GM21390 (cell line): ENCODE data around the gene TLR10.
"Not testable (repeated sequence)": the region's sequence is repeated elsewhere in the genome, so short reads cannot be mapped to it uniquely, and the experiment has no call there.

ENCODE experiments used
- ATAC-seq: cut with Tn5 transposase; IDR thresholded peaks from one replicate; pipeline ENCODE4 v1.9.1; 2021; ENCODE audit not compliant: unreplicated experiment

Gene TLR10, protein sequence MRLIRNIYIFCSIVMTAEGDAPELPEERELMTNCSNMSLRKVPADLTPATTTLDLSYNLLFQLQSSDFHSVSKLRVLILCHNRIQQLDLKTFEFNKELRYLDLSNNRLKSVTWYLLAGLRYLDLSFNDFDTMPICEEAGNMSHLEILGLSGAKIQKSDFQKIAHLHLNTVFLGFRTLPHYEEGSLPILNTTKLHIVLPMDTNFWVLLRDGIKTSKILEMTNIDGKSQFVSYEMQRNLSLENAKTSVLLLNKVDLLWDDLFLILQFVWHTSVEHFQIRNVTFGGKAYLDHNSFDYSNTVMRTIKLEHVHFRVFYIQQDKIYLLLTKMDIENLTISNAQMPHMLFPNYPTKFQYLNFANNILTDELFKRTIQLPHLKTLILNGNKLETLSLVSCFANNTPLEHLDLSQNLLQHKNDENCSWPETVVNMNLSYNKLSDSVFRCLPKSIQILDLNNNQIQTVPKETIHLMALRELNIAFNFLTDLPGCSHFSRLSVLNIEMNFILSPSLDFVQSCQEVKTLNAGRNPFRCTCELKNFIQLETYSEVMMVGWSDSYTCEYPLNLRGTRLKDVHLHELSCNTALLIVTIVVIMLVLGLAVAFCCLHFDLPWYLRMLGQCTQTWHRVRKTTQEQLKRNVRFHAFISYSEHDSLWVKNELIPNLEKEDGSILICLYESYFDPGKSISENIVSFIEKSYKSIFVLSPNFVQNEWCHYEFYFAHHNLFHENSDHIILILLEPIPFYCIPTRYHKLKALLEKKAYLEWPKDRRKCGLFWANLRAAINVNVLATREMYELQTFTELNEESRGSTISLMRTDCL

DNA sequence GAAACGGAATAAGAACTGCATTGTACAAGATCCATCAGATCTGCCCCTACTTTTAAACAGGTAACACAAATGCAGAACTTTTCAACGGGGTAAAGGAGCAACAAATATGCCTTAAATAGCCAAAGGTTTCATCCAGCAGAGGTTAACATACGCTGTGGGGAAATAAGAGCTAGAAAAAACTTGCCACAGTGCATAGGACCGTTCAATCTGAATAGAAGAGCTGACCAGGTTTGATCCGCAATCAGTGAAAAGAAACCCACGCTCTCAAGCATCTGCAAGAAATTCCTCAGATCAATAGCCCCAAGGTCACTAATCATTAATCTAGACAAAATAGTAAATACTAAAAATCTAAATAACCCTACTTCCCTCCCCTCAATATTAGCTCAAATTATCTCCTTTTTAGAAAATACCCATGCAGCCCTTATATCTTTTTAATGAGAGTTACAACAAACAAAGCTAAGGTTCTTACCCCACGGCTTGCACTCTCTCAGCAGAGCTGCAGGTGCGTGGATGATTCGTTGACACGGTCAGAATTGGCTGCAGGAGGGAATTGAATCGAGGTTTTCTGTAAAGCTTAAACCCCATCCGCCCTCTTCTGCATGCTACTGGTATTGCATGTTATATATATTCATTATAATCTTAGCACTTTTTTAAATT, at the start of gene TLR10:
Gene TLR10, minus strand, starts transcription at position 539 of the 657 bp plus-strand sequence. CDS start 7,400 bp downstream, outside the sequence.
- peak; percentile 63 for ATAC-seq

DNA sequence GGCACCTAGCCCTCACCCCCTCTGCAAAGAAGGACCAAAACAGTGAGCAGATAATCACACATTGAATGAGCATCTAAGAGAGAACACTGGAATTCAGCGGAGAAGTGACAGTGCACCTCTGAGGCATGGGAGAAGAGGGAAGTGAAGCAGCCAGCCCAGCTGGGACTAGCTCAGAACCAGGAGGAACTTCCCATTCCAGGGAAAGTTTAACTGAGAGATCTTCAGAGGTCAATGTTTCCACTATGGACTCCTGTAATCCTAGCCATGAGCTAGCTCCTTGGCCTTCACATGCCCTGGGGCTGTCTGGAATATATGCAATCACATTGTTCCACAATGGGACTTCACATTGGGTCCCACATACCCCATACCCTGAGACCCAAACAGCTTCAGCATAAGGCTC, 49.4 kb upstream of the TLR10 start:
- no peak for ATAC-seq

DNA sequence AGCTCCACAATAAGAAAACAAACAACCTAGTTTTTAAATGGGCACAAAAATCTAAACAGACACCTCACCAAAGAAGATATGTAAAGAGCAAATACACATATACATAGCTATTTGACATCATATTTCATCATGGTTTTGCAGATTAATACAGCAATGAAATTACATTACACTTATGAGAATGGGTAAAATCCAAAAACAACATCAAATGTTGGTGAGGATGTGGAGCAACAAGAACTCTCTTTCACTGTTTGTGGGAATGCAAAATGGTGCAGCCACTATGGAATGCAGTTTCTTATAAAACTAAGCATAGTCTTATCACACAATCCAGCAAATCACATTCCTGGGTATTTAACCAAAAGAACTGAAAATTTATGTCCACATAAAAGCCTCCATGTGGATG, 48.9 kb upstream of the TLR10 start:
- no peak for ATAC-seq

DNA sequence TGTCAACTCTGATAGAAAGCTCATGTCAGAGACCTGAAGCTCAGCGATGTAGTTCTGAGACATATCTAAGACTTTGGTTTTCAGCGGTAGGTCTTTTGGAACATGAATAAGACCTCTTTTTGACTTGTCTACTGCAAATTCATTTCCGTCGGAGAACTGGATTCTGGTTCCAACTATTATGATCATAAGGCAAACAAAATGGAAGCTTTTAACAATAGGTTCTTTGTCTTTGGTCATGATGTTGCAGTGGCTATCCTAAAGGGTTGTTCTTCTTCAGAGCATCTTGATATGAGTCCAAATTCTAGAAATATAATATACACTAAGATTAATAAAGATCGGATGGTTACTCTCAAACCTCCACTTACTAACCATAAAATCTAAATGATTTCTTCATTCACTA, 46.4 kb upstream of the TLR10 start:
- ATAC-seq, result no peak

DNA sequence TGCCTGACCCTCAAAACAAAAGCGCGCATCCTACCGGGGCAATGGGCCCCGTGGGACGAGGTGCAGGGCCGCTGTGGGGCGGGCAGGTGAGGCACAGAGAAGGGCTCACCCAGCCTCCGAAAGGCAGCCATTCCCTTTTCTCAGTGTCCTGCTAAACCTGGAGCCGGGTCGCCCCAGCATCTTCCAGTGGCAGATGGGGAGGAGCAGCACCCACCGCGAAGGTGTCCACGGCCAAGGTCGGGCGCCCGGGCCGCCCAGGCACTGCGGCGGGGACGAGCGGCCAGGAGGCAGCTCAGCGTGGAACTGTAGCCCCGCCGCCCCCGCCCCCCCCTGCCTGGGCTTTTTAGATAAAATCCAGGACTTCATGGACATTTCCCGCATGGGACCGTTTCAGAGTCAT, 41.0 kb upstream of the TLR10 start:
- ATAC-seq, result no peak

DNA sequence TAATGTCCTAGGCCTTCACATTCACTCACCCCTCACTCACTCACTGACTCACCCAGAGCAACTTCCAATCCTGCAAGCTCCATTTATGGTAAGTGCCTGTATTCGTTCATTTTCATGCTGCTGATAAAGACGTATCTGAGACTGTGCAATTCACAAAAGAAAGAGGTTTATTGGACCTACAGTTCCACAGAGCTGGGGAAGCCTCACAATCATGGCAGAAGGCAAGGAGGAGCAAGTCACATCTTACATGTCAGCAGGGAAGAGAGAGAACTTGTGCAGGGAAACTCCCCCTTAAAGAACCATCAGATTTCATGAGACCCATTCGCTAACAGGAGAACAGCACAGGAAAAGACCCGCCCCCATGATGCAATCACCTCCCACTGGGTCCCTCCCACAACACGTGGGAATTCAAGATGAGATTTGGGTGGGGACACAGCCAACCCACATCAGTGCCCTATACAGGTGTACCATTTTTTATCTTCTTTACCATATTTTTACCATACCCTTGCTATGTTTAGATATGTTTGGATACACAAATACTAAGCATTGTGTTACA, 40.0 kb upstream of the TLR10 start:
- no peak for ATAC-seq

DNA sequence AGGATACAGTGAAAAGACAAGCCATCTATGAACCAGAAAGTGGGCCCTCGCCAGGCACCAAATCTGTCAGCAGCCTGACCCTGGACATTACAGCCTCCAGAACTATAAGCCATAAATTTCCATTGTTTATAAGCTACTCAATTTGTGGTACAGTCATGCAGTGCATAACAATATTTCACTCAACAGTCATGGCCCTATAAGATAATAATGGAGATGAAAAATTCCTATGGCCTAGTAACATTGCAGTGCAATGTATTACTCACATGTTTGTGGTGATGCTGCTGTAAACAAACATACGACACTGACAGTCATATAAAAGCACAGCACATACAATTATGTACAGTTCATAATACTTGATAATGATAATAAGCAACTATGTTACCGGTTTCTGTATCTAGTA, 38.9 kb upstream of the TLR10 start:
- ATAC-seq, result no peak

DNA sequence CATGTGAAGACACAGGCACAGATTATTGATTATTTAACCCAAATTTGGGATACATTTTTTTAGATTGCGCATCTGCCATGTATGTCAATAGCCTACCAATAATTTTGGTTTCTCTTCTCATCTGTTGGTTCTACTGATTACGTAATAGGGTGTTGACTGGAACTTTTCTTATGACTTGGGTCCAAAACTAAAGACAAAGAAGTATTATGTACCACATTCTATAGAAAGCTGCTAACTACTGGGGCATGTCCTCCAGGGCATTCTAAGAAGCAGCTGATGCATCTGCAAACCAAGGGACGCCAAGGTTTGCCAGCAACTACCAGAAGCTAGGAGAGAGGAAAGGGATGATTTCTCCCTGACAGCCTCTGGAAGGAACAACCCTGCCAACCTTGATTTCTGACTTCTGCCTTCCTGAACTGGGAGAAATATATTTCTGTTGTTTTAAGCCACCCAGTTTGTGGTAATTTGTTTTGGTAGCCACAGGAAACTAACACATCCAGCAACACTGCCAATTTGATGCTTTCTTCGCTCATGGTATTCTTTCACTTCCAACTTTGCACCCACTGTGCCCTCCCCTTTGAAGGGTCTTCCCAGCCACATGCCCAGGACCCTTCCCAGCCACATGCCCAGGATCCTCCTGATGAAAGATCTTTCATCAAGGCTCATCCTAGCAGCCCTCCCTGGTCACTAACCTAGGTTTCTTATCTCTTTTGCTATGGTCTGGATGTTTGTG, 37.7 kb upstream of the TLR10 start:
- peak; percentile 39 for ATAC-seq

DNA sequence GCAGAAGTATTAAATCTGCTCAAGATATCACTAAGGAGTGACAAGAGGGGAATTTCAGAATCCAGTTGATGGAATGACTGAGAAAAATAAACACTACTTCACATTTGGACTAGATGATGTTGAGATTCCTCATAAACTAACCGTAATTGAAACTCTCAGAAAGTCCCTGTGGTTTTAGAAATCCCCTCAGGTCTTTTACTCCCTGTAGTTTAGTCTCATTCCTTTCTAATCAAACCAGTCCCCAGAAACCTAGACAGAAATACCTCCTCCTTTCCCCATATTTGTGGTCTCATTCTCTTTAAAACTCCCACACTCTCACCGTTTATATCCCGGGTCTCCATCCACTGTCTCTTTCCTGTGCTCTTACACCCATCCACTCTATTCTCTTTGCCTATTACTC, 36.8 kb upstream of the TLR10 start:
- no peak for ATAC-seq

DNA sequence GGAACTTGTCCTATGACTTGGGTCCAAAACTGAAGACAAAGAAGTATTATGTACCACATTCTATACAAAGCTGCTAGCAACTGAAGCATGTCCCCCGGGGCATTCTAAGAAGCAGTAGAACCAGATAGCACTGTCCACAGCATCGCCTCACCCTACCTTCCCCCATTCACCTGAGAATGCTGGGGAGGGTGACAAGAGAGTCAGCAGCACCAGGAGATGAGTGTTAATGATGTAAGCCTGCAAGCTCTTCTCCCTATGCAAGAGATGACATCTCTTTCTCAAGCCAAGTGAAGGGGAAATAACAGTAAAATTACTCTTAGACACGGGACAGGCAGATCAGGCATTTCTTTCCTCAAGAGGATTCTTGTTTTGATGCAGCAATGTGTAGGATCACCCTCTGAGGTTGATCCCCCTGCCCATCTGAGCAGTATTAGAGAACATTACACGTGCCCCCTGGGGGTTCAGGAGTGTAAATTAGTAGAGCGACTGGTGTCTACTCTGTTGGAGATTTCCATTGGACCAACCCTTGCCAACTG, 35.7 kb upstream of the TLR10 start:
- ATAC-seq, result no peak

DNA sequence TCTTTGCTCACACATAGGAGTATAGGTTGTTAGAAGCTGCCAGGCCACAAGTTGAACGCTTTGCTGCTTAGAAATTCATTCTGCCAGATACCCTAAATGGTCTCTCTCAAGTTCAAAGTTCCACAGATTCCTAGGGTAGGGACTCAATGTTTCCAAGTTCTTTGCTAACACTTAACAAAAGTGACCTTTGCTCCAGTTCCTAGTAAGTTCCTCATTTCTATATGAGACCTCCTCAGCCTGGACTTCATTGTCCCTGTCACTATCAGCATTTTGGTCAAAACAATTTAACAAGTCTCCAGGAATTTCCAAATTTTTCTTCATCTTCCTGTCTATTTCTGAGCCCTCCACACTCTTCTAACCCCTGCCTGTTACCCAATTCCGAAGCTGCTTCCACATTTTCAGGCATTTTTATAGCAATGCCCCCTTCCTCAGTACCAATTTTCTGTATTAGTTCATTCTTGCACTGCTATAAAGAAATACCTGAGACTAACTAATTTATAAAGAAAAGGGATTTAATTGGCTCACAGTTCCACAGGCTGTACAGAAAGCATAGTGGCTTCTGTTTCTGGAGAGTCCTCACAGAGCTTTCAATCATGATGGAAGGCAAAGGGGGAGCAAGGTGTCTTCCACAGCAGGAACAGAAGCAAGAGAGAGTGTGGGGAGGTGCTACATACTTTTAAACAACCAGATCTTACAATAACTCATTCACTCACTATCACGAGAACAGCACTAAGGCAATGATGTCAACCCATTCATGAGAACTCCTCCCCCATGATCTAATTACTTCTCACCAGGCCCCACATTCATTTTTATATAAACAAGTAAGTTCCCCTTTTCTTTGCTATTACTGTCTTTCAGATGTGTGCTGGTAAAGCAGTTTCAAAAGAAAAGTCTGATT, 33.3 kb upstream of the TLR10 start:
- ATAC-seq, result no peak

DNA sequence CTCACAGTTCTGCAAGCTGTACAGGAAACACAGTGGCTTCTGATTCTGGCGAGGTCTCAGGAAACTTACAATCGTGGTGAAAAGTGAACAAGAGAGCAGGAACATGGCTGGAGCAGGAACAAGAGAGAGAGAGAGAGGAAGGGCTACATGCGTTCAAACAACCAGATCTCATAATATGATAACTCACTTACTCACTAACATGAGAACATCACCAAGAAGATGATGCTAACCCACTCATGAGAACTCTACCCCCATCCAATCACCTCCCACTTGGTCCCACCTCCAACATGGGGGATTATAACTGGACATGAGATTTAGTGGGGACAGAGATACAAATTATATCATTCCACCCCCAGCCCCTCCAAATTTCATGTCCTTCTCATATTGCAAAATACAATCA, 31.6 kb upstream of the TLR10 start:
- ATAC-seq, result no peak

DNA sequence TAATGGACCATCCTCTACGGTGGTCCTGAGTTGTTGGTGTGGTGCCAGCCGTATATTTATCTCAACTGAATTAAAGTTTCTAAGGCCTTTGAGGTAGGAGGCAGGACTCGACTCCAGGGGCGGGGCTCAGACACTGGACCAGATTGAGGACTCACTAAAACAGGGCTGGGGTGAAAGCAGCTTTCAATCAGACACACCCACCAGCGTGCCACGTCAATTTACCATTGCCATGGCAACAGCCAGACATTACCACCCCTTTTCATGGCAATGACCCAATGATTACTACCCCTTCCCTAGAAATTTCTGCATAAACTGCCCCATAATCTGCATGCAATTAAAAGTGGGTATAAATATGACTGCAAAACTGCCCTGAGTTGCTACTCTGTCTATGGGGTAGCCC, 28.5 kb upstream of the TLR10 start:
- ATAC-seq, result no peak

DNA sequence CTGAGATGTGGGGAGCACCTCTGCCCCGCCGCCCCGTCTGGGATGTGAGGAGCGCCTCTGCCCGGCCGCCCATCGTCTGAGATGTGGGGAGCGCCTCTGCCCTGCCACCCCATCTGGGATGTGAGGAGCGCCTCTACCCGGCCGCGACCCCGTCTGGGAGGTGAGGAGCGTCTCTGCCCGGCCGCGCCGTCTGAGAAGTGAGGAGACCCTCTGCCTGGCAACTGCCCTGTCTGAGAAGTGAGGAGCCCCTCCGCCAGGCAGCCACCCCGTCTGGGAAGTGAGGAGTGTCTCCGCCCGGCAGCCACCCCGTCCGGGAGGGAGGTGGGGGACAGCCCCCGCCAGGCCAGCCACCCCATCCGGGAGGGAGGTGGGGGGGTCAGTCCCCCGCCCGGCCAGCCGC, 24.7 kb upstream of the TLR10 start:
- not testable (repeated sequence) for ATAC-seq

DNA sequence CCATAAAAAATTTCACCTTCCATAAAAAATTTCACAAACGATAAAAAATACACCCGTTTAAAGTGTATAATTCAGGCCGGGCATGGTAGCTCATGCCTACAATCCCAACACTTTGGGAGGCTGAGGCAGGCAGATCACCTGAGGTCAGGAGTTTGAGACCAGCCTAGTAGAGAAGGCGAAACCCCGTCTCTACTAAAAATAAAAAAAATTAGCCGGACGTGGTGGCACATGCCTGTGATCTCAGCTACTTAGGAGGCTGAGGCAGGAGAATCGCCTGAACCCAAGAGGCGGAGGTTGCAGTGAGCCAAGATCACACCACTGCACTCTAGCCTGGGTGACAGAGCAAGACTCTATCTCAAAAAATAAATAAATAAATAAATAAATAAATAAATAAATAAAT, 23.5 kb upstream of the TLR10 start:
- ATAC-seq, result not testable (repeated sequence)

DNA sequence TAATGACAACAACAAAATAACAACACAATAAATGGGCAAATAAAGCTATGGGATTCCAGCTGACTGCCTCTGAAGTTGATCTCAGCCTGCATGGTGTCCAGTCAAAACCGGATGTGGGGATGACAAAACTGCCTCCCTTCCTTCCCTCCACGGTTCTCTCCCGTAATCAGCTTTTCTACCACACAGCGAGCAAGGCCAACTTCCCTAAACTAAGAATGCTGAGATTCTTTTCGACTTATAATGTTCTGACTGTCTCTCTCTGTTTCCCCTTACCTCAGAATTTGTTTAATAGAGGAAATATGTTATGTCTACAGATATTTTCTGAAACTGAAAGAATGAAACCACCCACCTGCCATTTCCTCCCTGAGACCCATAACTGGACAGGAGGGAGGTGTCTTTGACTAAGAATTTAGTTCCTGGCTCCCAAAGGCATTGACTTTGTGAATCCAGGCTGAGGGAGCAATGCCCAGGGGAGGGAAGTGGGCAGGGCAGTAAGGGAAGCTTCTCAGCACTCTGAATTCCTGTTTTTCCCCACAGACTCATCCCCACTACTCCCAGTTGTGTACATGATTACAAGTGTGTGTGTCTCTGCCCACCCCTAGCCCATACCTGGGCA, 22.8 kb upstream of the TLR10 start:
- peak; percentile 79 for ATAC-seq

DNA sequence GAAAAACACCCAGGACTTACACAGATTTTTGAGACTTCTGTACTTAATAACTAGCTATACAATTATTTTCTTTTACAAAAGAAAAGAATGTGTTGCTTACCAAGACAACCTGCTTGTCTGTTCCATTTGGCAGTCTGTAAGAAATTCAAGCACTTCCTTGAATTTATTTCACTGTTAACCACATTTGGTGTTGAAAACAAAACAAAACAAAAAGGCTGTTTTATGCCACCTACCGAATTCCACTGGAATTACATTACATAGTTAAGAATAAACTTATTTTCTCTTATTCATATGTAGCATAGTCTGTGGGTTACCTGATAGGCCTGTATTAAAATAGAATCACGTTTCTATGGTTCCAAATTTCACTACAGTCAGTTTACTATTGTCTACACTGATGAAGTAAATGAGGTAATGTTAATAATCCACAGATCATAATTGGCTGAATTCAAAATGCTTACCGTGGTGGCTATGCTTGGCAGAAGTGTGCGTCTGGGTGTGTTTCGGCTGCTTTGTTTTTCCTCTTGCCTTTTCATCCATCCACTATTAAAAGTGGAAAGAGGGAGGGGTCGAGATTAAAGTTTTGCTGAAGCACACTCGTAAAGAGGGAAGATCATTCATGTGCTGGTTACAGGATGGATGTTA, 22.0 kb upstream of the TLR10 start, which contains the start of gene TLR1:
Gene TLR1, minus strand, starts transcription at position 138 of the 642 bp plus-strand sequence. CDS start 5,960 bp downstream, outside the sequence.
- ATAC-seq, result peak; percentile 23
